Left lung (tissue), 10 donors: ENCODE measurements around the gene AMOTL1. TPM values are rescaled to one million over a fixed set of nuclear protein-coding genes. Genes with fewer than 3 reads are reported as not detected.

ENCODE experiments used
- ATAC-seq: fragments of 200-7000 bp; cut with Tn5 transposase; one replicate; pipeline ENCODE4 v1.9.1; 2020; ENCODE audit warnings: moderate library complexity
- DNase-seq, 4 donors: peaks; one replicate each; pipeline ENCODE4 v3.0.0-alpha.2; 2013 to 2020
- H3K27ac ChIP-seq, 2 donors: fragments of 200-600 bp; sonication (generic) in 1 of 2; one replicate each; pipeline versions ENCODE4 v1.5.0 to v1.8.0; 2020 to 2021
- H3K27me3 ChIP-seq, 2 donors: fragments of 200-600 bp; sonication (generic) in 1 of 2; one replicate each; pipeline versions ENCODE4 v1.5.0 to v1.8.0; 2020 to 2021
- H3K36me3 ChIP-seq, 2 donors: fragments of 200-600 bp; sonication (generic) in 1 of 2; one replicate each; pipeline versions ENCODE4 v1.5.0 to v1.8.0; 2020 to 2021
- H3K4me1 ChIP-seq, 2 donors: fragments of 200-600 bp; one replicate each; pipeline ENCODE4 v1.8.0; 2021
- H3K4me3 ChIP-seq, 2 donors: fragments of 200-600 bp; sonication (generic) in 1 of 2; one replicate each; pipeline versions ENCODE4 v1.5.0 to v1.8.0; 2020 to 2021; ENCODE audit warnings: mild to moderate bottlenecking in 1 of 2
- H3K9me3 ChIP-seq, 2 donors: fragments of 200-600 bp; sonication (generic) in 1 of 2; one replicate each; pipeline versions ENCODE4 v1.5.0 to v1.8.0; 2020 to 2021
- CTCF ChIP-seq, 2 donors: fragments of 200-600 bp; sonication (generic) in 1 of 2; IDR thresholded peaks; one replicate each; pipeline versions ENCODE4 v1.5.0 to v1.8.0; 2021; ENCODE audit warnings: antibody characterized with exemption in 2 of 2
- intact Hi-C, 2 donors: fragments of 100-400 bp; cut with DNase I; formaldehyde crosslinking; loops; one replicate each; pipeline versions ENCODE4 v1.11.2 to v1.14.2; 2022
- polyA plus RNA-seq, 6 donors: library from polyadenylated mRNA; unstranded; fragments of 120-200 nt; gene quantifications; one replicate each; pipeline ENCODE4 v1.2.1, GENCODE V29; 2013; ENCODE audit not compliant: insufficient read length in 6 of 6
- total RNA-seq, 2 donors: library from RNA; stranded (reverse); fragmentation: NEBNext Ultra II Directional; extraction: Animal tissue kit (Norgen Biotek cat#: 25700); gene quantifications; one replicate each; pipeline ENCODE4 v1.2.1, GENCODE V29; 2021
- donor health status: DM: no; HTN: yes; CAD: no.
- donor health status: DM: no; HTN: no; CAD: no.

Gene AMOTL1
- total and polyA plus RNA-seq, 8 donors = 42.7 to 67.9 (median 55.5) TPM

GRCh38 chr11:94837317-94837716 lies 69.2 kb downstream of the AMOTL1 start:
- intact Hi-C loops = no loop called here
- H3K4me1 ChIP-seq = peaks cover 0 to 11% of the 10 kb centered on the region in 2 donors
- ATAC-seq (peak; percentile 12), DNase-seq (no peak)
- peaks cover 0 to 5% of the 10 kb centered on the region in 2 donors for H3K36me3 ChIP-seq
- H3K4me3 ChIP-seq = no peak overlapping the region
- H3K27ac ChIP-seq = no peak overlapping the region
- no peaks in the 10 kb centered on the region for H3K27me3 ChIP-seq
- no peaks in the 10 kb centered on the region for H3K9me3 ChIP-seq
- no peak for TF ChIP-seq CTCF (IDR thresholded peaks at IDR 0.05)

- Histone ChIP-seq H3K4me3 (no peak overlapping the region), H3K36me3 (no peaks in the 10 kb centered on the region), H3K27me3 (no peaks in the 10 kb centered on the region), H3K27ac (peak overlapping the region in 1 of 2 donors; percentile 4), H3K9me3 (no peaks in the 10 kb centered on the region), H3K4me1 (peaks cover 0 to 11% of the 10 kb centered on the region in 2 donors)
- intact Hi-C loops = no loop called here
- no peak for ATAC-seq
- no peak for DNase-seq
- TF ChIP-seq CTCF (IDR thresholded peaks at IDR 0.05) = no peak
Measured at GRCh38 chr11:94838027-94838731, 70.0 kb downstream of the AMOTL1 start.

- H3K4me3 ChIP-seq = no peak overlapping the region
- H3K4me1 ChIP-seq = no peaks in the 10 kb centered on the region
- intact Hi-C loops = no loop called here
- ATAC-seq (no peak), DNase-seq (no peak)
- no peak overlapping the region for H3K27ac ChIP-seq
- H3K9me3 ChIP-seq = no peaks in the 10 kb centered on the region
- no peak for TF ChIP-seq CTCF (IDR thresholded peaks at IDR 0.05)
- no peaks in the 10 kb centered on the region for H3K36me3 ChIP-seq
- no peaks in the 10 kb centered on the region for H3K27me3 ChIP-seq
Measured at GRCh38 chr11:94840209-94840608, 72.1 kb downstream of the AMOTL1 start.

GRCh38 chr11:94844031-94844430 lies 75.9 kb downstream of the AMOTL1 start:
- no peak for ATAC-seq
- TF ChIP-seq CTCF (IDR thresholded peaks at IDR 0.05) = no peak
- Histone ChIP-seq H3K27ac (no peak overlapping the region), H3K9me3 (no peaks in the 10 kb centered on the region), H3K4me3 (no peak overlapping the region), H3K4me1 (no peaks in the 10 kb centered on the region), H3K27me3 (no peaks in the 10 kb centered on the region), H3K36me3 (no peaks in the 10 kb centered on the region)
- intact Hi-C loops = no loop called here
- DNase-seq = no peak

- H3K4me3 ChIP-seq = no peak overlapping the region
- no peak for TF ChIP-seq CTCF (IDR thresholded peaks at IDR 0.05)
- no peaks in the 10 kb centered on the region for H3K4me1 ChIP-seq
- H3K27me3 ChIP-seq = no peaks in the 10 kb centered on the region
- intact Hi-C loops = no loop called here
- ATAC-seq = peak; percentile 92
- no peak overlapping the region for H3K27ac ChIP-seq
- peak in 1 of 4 donors; percentile 36 for DNase-seq
- no peaks in the 10 kb centered on the region for H3K9me3 ChIP-seq
- H3K36me3 ChIP-seq = peaks cover 0 to 7% of the 10 kb centered on the region in 2 donors
Measured at GRCh38 chr11:94845622-94846021, 77.5 kb downstream of the AMOTL1 start.
